ENCODE results near the gene PTPRG.

The PTPRG gene

GRCh38 chr3:62183969-62184368 lies 622.6 kb downstream of the PTPRG start:
- DNase-seq (ENCODE audit: low spot score) = no peak
- no peak overlapping the region for H3K27ac ChIP-seq
- no peak for TF ChIP-seq CTCF (conservative IDR thresholded peaks at IDR 0.05; ENCODE audit: low read depth)
- ChIA-PET POLR2A (ENCODE audit: low non-redundant PET) (no interaction called here), CTCF (no interaction called here)

- no peak for TF ChIP-seq CTCF (conservative IDR thresholded peaks at IDR 0.05; ENCODE audit: low read depth)
- H3K27ac ChIP-seq = no peak overlapping the region
- ChIA-PET CTCF (no interaction called here), POLR2A (ENCODE audit: low non-redundant PET) (no interaction called here)
- no peak for DNase-seq (ENCODE audit: low spot score)
Observed at GRCh38 chr3:62184559-62184958, 623.2 kb downstream of the PTPRG start.

DNA sequence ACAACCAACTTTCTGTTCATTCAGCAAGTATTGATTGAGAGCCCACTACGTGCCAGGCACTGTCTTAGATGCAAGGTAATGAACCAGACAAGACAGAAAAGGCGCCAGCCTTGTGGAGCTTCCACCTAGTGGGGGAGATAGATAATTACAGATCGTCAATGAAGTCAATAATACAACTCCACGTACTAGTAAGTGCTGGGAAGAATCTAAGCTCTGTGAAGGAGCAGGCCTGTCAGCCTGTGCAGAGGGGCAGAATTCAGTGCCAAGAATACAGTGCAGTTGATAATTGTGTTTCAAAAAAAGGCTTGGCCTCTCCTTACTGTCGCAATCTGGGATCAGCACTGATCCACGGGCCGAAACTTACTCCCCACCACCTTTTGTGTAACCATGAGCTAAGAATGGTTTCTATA lies 625.7 kb downstream of the PTPRG start:
- no peak overlapping the region for H3K27ac ChIP-seq
- CTCF ChIA-PET = interaction anchor here (0.6 to 1.9 kb wide), 2 partner anchors 71 to 329 kb away, joined by 3 to 11 read pairs; no protein-coding TSS in a partner anchor
- POLR2A ChIA-PET (ENCODE audit: low non-redundant PET) = no interaction called here
- peak; percentile 24; the same call in 1 of the 2 replicates for TF ChIP-seq CTCF (conservative IDR thresholded peaks at IDR 0.05; ENCODE audit: low read depth)
- DNase-seq (ENCODE audit: low spot score) = no peak

GRCh38 chr3:62188681-62189375 lies 627.5 kb downstream of the PTPRG start:
- H3K27ac ChIP-seq = no peak overlapping the region
- CTCF ChIA-PET = interaction anchor here (0.6 to 1.9 kb wide), 4 partner anchors 103 to 506 kb away, joined by 3 to 11 read pairs (median 3); no protein-coding TSS in a partner anchor
- TF ChIP-seq CTCF (conservative IDR thresholded peaks at IDR 0.05; ENCODE audit: low read depth) = peak; percentile 78
- POLR2A ChIA-PET (ENCODE audit: low non-redundant PET) = no interaction called here
- peak; percentile 61 for DNase-seq (ENCODE audit: low spot score)

GRCh38 chr3:62189376-62189698 lies 628.0 kb downstream of the PTPRG start:
- CTCF ChIA-PET = interaction anchor here (0.6 to 0.7 kb wide), 2 partner anchors 17 to 314 kb away, joined by 3 read pairs; no protein-coding TSS in a partner anchor
- POLR2A ChIA-PET (ENCODE audit: low non-redundant PET) = no interaction called here
- TF ChIP-seq CTCF (conservative IDR thresholded peaks at IDR 0.05; ENCODE audit: low read depth) = no peak

DNA sequence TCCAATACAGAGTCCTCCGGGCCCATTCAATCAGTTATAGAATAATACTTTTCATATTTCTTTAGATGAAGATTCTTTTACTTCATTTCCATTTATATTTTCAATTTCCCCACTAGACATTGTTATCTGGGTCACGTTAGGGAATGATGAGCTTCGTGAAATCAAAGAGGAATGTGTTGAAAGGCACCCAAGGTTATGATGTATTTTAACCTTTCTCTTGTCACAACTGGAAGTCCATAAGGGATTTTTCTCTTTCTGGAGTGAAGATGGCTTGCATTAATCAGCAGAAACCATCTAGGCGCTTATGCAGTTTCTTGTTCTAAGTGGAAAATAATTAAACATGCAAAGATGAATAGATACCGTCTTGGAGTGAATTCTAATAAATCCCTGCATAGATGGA lies 631.5 kb downstream of the PTPRG start:
- DNase-seq (ENCODE audit: low spot score) = no peak
- ChIA-PET CTCF (no interaction called here), POLR2A (ENCODE audit: low non-redundant PET) (no interaction called here)
- no peak overlapping the region for H3K27ac ChIP-seq
- TF ChIP-seq CTCF (conservative IDR thresholded peaks at IDR 0.05; ENCODE audit: low read depth) = no peak

More at GRCh38 chr3:62189376-62189698, 628.0 kb downstream of the PTPRG start:
- no peak overlapping the region for H3K27ac ChIP-seq
- DNase-seq (ENCODE audit: low spot score) = no peak

All from RWPE1 (cell line).